ENCODE data around the gene OXSM. TPM values are rescaled to one million over a fixed set of nuclear protein-coding genes. Genes with fewer than 3 reads are reported as not detected.

OXSM gene
- polyA plus RNA-seq, 3 donors from 2014 or later: 6.2 to 12.6 (median 10.3) TPM

Other genes starting within 250 kb of the OXSM start
- 10 to 100 TPM; 31.8 to 84.5 (median 45.7) TPM for gene TOP2B, start 125.2 kb upstream of the OXSM start, polyA plus RNA-seq
- 10 to 100 TPM; 39.4 to 62.3 (median 55.7) TPM for gene NGLY1, start 6.6 kb upstream of the OXSM start, polyA plus RNA-seq